ENCODE data around the gene BAG1.

Gene BAG1

DNA sequence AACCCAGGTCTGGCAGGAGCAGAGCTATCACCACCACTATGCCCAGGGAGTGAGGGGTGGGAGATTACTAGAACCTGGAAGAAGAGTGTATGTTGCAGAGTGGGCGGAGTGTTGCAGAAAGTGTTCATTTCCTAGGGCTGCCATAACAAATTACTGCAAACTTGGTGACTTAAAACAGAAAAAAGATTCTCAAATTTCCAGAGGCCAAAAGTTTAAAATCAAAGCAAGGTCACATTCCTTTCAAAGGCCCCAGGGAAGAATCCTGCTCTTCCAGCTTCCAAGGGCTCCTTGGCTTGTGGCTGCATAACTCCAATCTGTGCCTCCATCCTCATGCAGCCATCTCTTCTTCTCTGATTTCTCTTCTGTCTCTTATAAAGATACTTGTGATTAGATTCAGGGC lies 55.1 kb downstream of the BAG1 start:
- DNase-seq, result no peak

DNA sequence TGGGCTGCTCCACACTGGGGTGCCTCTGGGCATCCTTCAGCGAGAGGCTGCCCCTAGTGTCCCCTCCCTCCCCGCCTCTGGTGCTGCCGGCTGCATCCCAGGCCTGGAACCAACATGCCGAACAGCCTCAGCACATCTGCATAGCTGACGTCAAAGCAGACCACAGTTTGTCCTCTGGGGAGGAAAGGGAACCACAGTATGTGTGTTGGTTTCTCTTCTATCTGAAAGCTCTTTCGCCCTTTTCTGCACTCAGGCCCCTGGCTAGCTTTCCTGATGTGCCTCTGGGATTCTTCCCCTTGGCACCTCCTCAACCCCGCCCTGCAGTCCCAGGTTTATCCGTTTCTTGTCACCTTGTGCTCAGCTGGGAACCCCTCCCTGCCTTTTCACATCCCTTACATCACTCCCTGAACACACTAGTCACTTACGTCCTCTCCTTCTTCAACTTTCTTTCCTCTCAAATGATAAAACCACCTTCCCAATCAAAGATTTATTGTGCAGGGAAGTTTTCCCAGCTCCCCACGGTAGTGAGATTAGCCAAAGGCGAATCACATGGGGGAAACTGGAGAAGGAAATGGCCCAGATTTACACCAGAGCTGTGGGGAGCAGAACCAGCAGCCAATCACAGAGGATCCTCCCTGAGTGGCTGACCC lies 61.8 kb downstream of the BAG1 start:
- peak; percentile 44 to 60 (median 52) for DNase-seq

Data from suppressor macrophage treated with lipopolysaccharide for 1 hour (primary cell).